Activated CD4-positive, alpha-beta T cell treated with anti-CD3 and anti-CD28 coated beads, Interleukin-2, amount 10 ng/mL, durations not matched to agents 24 days and 14 days (primary cell): ENCODE data around the gene RPAP3. TPM values are rescaled to one million over a fixed set of nuclear protein-coding genes. Genes with fewer than 3 reads are reported as not detected.

Experiments used
- DNase-seq: peaks from one replicate; pipeline ENCODE4 v3.0.0; 2022
- H3K27ac Mint-ChIP-seq: one replicate; pipeline ENCODE4 v1.8.0; 2022; ENCODE audit warnings: mild to moderate bottlenecking, mixed read lengths
- H3K27me3 Mint-ChIP-seq: one replicate; pipeline ENCODE4 v1.8.0; 2022; ENCODE audit warnings: mixed read lengths
- H3K36me3 Mint-ChIP-seq: one replicate; pipeline ENCODE4 v1.8.0; 2022; ENCODE audit warnings: low read depth, mild to moderate bottlenecking, mixed read lengths
- H3K4me1 Mint-ChIP-seq: one replicate; pipeline ENCODE4 v1.8.0; 2021; ENCODE audit warnings: mixed read lengths
- H3K4me3 Mint-ChIP-seq: one replicate; pipeline ENCODE4 v1.8.0; 2022; ENCODE audit warnings: mild to moderate bottlenecking, moderate library complexity, mixed read lengths
- H3K9me3 Mint-ChIP-seq: one replicate; pipeline ENCODE4 v1.8.0; 2021; ENCODE audit warnings: mixed read lengths
- intact Hi-C: fragments of 100-400 bp; cut with micrococcal nuclease; formaldehyde crosslinking; loops from one replicate; pipeline ENCODE4 v1.15.1; 2023
- total RNA-seq: library from RNA; stranded (reverse); gene quantifications from 2 replicates; pipeline ENCODE4 v1.2.3, GENCODE V29; 2022

The RPAP3 gene
- total RNA-seq, 1 donor from 2014 or later = 67.3 TPM

- no peak overlapping the region for H3K27ac Mint-ChIP-seq
- no peaks in the 10 kb centered on the region for H3K27me3 Mint-ChIP-seq
- H3K9me3 Mint-ChIP-seq = peaks cover 63% of the 10 kb centered on the region
- intact Hi-C loops = no loop called here
- no peak for DNase-seq
- H3K4me3 Mint-ChIP-seq = no peak overlapping the region
- H3K4me1 Mint-ChIP-seq = no peaks in the 10 kb centered on the region
- H3K36me3 Mint-ChIP-seq = no peaks in the 10 kb centered on the region
These were observed 93.9 kb downstream of the RPAP3 start for GRCh38 chr12:47611906-47612305.

Other genes with a start within 250 kb of the RPAP3 start
- 0.09 TPM in 1 of 2 replicates, not detected in the other for gene ENDOU, start 19.5 kb upstream of the RPAP3 start, total RNA-seq
- gene RAPGEF3, start 52.9 kb upstream of the RPAP3 start, total RNA-seq = 3.6 and 4.5 TPM in 2 replicates
- gene SLC48A1, start 67.2 kb upstream of the RPAP3 start, total RNA-seq = 10.7 and 12.3 TPM in 2 replicates
- 405 and 419 TPM in 2 replicates for gene HDAC7, start 113.9 kb upstream of the RPAP3 start, total RNA-seq
- gene VDR, start 199.0 kb upstream of the RPAP3 start, total RNA-seq = 267 and 277 TPM in 2 replicates